A549 treated with GW870086 at 1 μM for 4 hours (cell line): Measurements from ENCODE around the gene MORC2. TPM values are rescaled to one million over a fixed set of nuclear protein-coding genes. Genes with fewer than 3 reads are reported as not detected.

Experiments used
- total RNA-seq: library from RNA; stranded (reverse); fragments of 200-300 nt; extraction: Qiagen RNA extraction; gene quantifications from 5 replicates; pipeline ENCODE4 v1.2.3, GENCODE V29; 2022; ENCODE audit warnings: low read depth

The MORC2 gene
- 12.3 to 15.1 TPM (median 13.6 TPM) in 5 replicates for total RNA-seq

GRCh38 chr22:30968015-30968923 lies at the start of gene MORC2:
Gene MORC2, minus strand, starts transcription at chr22:30968774. Its CDS starts 885 bp downstream, at chr22:30967889.

GRCh38 chr22:30968924-30969531 lies 454 bp upstream of the MORC2 start, which contains the start of gene TUG1:
Gene TUG1, plus strand, starts transcription at chr22:30969265.

Other genes with a start within 250 kb of the MORC2 start
- 21.9 to 30.4 TPM (median 28.9 TPM) in 5 replicates for gene TUG1, start 491 bp upstream of the MORC2 start, total RNA-seq
- 26.1 to 32.9 TPM (median 29.5 TPM) in 5 replicates for gene SMTN, start 112.5 kb upstream of the MORC2 start, total RNA-seq
- 57.6 to 74.4 TPM (median 67.3 TPM) in 5 replicates for gene SELENOM, start 138.8 kb upstream of the MORC2 start, total RNA-seq
- gene INPP5J, start 154.2 kb upstream of the MORC2 start, total RNA-seq, result 0.46 to 0.57 TPM (median 0.51 TPM) in 5 replicates
- not detected in 5 replicates for gene PLA2G3, start 171.7 kb upstream of the MORC2 start, total RNA-seq
- gene RNF185, start 191.4 kb upstream of the MORC2 start, total RNA-seq, result 22.2 to 26.9 TPM (median 25.2 TPM) in 5 replicates
- 6.6 to 9.9 TPM (median 7.9 TPM) in 5 replicates for gene LIMK2, start 243.5 kb upstream of the MORC2 start, total RNA-seq